CD4-positive, alpha-beta T cell treated with Interleukin-17A for 1 hour (primary cell): ENCODE data around the gene DNAH1.
"Not testable (repeated sequence)": the region's sequence is repeated elsewhere in the genome, so short reads cannot be mapped to it uniquely, and the experiment has no call there.

ENCODE experiments used
- DNase-seq: peaks from one replicate; pipeline ENCODE4 v3.0.0-alpha.2; 2020

Gene DNAH1

DNA sequence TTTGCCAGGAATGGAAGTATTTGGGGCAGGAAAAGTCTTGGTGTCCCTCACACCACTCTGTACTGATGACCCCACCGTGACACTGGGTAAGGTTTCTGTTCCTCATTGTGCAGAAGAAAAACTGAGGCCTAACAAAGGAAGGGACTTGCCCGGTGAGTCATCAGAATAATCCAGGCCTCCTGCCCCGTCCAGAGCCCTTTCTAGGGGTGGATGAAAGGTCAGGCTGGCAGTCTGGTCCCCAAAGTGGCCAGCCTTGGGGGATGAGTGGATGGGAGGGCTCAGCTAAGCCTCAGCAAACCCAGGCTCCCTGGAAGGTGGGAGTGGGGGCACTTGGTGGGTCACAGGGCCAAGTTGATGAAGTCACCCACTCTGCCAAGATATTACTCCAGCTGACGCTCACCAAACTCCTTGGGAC is 2.3 kb upstream of the DNAH1 start:
- no peak for DNase-seq

- no peak for DNase-seq
Measured at GRCh38 chr3:52314489-52314888, 1.6 kb upstream of the DNAH1 start.

DNA sequence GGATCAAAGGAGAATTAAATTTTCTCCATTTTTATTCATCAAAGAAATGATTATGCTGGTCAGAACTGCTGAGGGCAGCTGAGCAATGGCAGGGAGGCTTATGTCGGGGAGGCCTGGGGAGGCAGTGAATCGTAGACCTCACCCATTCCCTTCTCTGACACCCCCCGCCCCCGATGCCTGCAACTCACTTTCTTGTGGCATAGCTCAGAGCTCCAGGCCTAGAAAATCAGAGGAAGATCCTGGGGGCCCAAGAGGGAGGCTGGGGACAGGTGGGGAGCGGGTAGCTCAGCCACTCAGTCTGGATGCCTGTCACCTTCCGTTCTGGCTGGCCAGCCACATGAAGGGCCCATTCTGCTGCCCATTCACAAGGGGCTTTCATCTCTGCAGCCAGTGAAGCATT is 1.1 kb upstream of the DNAH1 start:
- DNase-seq = no peak

GRCh38 chr3:52317208-52318000 is 1.3 kb downstream of the DNAH1 start:
- DNase-seq = peak; percentile 76

DNA sequence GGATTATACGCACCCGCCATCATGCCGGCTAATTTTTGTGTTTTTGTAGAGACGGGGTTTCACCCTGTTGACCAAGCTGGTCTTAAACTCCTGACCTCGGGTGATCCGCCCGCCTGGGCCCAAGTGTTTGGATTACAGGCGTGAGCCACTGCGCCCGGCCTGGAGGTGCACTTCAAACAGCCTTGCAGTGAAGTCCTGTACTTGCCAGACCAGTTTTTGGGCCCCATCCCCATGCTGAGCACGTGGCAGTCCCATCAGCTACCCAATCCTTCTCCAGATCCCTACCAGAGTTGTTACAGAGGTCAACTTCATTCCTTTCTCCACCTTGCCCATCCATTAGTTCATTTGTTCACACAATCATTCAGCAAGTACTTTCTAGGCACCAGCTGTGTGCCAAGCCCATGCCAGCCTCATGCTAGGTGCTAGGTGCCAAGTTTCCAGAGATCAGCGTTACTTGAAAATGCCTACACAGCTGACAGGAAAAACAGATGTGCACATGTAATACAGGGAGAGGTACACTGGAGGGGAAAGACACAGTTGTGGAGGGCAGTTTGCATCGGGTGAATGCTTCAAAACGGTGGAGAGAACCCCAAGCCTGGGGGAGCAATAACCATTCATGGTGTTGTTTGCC is 2.2 kb downstream of the DNAH1 start:
- no peak for DNase-seq

- no peak for DNase-seq
Measured at GRCh38 chr3:52319921-52320595, 3.9 kb downstream of the DNAH1 start.

GRCh38 chr3:52321481-52321880 is 5.4 kb downstream of the DNAH1 start:
- DNase-seq = no peak

DNA sequence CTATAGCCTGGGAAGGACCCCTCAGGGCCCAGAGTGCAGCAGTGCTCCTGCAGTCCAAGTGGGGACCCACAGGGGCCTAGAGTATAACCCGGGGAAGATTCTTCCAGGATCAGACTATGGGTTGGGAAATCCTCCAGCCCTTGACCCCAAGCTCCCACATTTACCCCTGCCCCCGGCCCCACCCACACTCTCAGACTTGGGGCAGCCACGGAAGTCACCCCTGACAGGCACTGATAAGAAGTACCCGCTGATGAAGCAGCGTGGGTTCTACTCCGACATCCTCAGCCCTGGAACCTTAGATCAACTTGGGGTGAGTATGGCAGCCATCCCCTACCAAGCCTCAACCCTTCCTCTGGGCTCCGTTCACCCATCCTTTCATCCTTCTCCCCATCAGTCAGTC is 6.3 kb downstream of the DNAH1 start:
- no peak for DNase-seq

- no peak for DNase-seq
Measured at GRCh38 chr3:52323526-52324295, 7.6 kb downstream of the DNAH1 start.

GRCh38 chr3:52324676-52325075 is 8.6 kb downstream of the DNAH1 start:
- DNase-seq = no peak

DNA sequence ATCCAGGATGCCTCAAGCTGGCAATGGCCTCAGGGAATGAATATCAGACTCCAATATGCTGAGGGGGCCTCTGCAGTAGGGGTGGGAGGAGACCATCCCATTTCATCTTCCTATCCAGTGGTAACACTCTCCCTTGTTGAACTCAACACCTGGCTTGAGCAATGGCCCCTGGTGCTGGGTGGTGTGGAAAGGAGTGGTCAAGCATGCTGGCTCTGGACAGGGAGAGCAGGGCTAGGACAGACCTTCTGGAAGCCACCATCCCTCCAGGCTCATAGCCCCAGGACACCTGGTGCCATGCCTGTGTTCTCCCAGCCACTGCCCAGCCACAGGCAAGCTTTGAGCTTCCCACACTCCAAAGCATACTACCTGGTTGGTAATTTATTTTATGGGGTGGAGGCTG is 9.6 kb downstream of the DNAH1 start:
- no peak for DNase-seq

DNA sequence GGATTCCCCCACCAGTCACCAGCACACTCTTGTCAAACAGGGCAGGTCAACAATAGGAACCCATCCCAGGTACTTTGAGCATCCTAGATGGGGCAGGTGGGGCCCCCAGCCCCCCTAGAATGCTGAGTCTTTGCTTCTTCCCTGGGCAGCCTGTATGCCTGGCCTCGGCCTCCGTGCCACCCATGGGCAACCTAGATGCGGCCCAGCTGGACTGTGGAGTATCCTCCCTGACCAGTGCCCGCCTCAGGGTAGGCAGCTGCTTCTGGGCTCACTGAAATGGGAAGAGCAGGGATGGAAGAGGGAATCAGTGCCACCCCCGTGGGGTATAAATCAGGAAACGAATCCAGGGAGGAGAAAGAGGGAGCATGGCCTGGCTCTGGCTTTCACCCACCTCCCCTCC is 10.9 kb downstream of the DNAH1 start:
- DNase-seq = no peak

GRCh38 chr3:52327486-52328290 is 11.6 kb downstream of the DNAH1 start:
- DNase-seq = no peak

DNA sequence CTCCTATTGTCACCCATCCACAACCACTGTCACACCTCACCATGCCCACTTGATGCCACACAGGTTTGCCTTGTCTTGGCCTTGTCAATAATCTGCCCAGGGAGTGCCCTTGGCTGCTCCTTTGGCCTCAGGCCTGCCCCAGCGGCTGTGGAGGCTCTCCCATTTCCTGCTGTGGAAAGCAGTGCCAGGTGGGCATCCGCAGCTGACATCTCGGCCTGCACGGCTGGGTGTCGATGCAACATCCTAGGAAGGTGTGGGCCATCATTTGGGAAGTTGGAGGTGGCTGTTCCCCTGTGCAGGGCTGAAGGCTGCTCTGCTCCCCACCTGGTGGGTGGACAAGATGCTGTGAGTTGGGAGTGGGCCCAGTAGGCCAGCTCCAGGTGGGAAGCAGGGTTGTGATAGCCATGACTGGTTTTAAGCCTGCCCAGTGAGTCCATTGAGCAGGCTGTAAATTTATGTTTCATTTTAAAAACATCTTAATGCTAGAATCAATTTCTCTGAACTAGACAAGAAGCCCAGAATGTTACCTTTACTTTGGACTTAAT is 12.5 kb downstream of the DNAH1 start:
- no peak for DNase-seq

DNA sequence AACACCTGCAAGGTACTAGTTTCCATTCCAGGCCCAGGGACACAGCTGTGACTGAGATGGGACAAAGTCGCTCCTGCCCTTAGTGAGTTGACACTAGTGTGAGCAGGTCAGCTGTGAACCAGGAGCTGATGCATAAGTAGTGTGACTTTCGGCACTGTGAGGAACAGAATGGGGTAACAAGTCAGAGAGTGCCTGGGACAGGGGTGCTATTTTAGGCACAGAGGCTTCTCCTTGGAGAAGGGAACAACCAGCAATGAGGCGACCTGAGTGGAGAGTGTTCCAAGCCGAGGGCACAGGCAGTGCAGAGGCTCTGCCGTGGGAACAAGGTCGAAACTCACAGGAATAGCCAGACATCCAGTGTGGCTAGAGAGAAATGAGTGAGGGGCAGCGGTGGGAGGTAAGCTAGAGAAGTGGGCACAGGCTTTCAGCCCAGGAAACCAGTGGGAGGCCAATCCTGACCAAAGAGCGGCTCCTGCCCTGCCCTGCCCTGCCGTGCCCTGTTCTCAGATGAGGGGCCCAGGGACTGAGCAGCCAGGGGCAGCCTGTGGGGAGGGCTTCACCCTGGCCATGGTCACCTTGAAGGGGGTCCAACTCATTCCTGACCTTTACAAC is 14.2 kb downstream of the DNAH1 start:
- no peak for DNase-seq

- no peak for DNase-seq
Measured at GRCh38 chr3:52331091-52331490, 15.0 kb downstream of the DNAH1 start.

- DNase-seq = no peak
Measured at GRCh38 chr3:52331906-52332305, 15.8 kb downstream of the DNAH1 start.

DNA sequence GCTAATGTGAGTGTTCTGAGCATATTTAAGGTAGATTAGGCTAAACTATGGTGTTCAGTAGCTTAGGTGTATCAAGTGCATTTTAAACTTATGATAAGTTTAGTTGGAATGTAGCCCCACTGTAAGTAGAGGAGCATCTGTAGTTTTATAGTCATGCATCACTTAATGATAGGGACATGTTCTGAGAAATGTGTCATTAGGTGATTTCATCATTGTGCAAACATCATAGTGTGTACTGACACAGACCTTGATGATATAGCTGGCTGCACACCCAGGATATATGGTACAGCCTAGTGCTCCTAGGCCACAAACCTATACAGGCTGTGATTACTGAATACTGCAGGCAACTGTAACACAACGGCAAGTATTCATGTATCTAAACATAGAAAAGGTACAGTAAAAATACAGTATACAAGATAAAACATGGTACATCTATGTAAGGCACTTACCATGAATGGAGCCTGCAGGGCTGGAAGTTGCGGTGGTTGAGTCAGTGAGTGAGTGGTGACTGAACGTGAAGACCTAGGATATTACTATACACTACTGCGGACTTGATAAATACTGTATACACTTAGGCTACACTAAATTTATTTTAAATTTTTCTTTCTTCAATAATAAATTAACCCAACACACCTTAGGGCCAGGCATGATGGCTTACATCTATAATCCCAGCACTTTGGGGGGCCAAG is 17.9 kb downstream of the DNAH1 start:
- no peak for DNase-seq

GRCh38 chr3:52338131-52338530 is 22.0 kb downstream of the DNAH1 start:
- not testable (repeated sequence) for DNase-seq

- peak; percentile 88 for DNase-seq
Measured at GRCh38 chr3:52339612-52340011, 23.5 kb downstream of the DNAH1 start.

GRCh38 chr3:52341123-52341522 is 25.0 kb downstream of the DNAH1 start:
- no peak for DNase-seq
